ENCODE results near the gene DGCR2.

DGCR2 gene

GRCh38 chr22:19039448-19039780 is 82.8 kb downstream of the DGCR2 start:
- TF ChIP-seq EZH2 (IDR thresholded peaks at IDR 0.05; ENCODE audit: borderline replicate concordance, low read depth, low read length, severe bottlenecking) (no peak), CTCF (IDR thresholded peaks at IDR 0.05; ENCODE audit: borderline replicate concordance, extremely low read depth, low read length, poor library complexity, severe bottlenecking) (no peak)

GRCh38 chr22:19038728-19039447 is 83.3 kb downstream of the DGCR2 start:
- no peak for ATAC-seq (ENCODE audit: insufficient read depth, low read depth)
- no peak overlapping the region for H3K4me2 ChIP-seq (ENCODE audit: insufficient read depth, low read length)
- DNase-seq = no peak
- no peak overlapping the region for H3K9ac ChIP-seq (ENCODE audit: low read depth, low read length)
- H3K27me3 ChIP-seq (ENCODE audit: insufficient read depth, low read length, poor library complexity) = no peaks in the 10 kb centered on the region
- H4K20me1 ChIP-seq (ENCODE audit: insufficient read depth, low read length) = peaks cover 26% of the 10 kb centered on the region
- no peaks in the 10 kb centered on the region for H3K9me3 ChIP-seq (ENCODE audit: insufficient read depth, low read length, severe bottlenecking)
- TF ChIP-seq CTCF (IDR thresholded peaks at IDR 0.05; ENCODE audit: borderline replicate concordance, extremely low read depth, low read length, poor library complexity, severe bottlenecking) (no peak), EZH2 (IDR thresholded peaks at IDR 0.05; ENCODE audit: borderline replicate concordance, low read depth, low read length, severe bottlenecking) (no peak)
- H3K79me2 ChIP-seq (ENCODE audit: insufficient read depth, low read length) = no peaks in the 10 kb centered on the region
- no peak overlapping the region for H3K4me3 ChIP-seq (ENCODE audit: low read depth in 1 of 2, low read length in 2 of 2)
- H3K4me1 ChIP-seq (ENCODE audit: insufficient read depth, low read length) = no peaks in the 10 kb centered on the region
- no peak overlapping the region for H2AFZ ChIP-seq (ENCODE audit: low read depth, low read length)
- H3K27ac ChIP-seq (ENCODE audit: low read length) = no peak overlapping the region
- peaks cover 66% of the 10 kb centered on the region for H3K36me3 ChIP-seq (ENCODE audit: insufficient read depth, low read length)

More at GRCh38 chr22:19039448-19039780, 82.8 kb downstream of the DGCR2 start:
- Histone ChIP-seq H3K79me2 (ENCODE audit: insufficient read depth, low read length) (no peaks in the 10 kb centered on the region), H3K9me3 (ENCODE audit: insufficient read depth, low read length, severe bottlenecking) (no peaks in the 10 kb centered on the region), H3K27ac (ENCODE audit: low read length) (no peak overlapping the region), H3K27me3 (ENCODE audit: insufficient read depth, low read length, poor library complexity) (no peaks in the 10 kb centered on the region), H3K4me2 (ENCODE audit: insufficient read depth, low read length) (no peak overlapping the region), H3K9ac (ENCODE audit: low read depth, low read length) (no peak overlapping the region), H3K4me1 (ENCODE audit: insufficient read depth, low read length) (no peaks in the 10 kb centered on the region), H2AFZ (ENCODE audit: low read depth, low read length) (no peak overlapping the region), H4K20me1 (ENCODE audit: insufficient read depth, low read length) (peaks cover 26% of the 10 kb centered on the region), H3K36me3 (ENCODE audit: insufficient read depth, low read length) (peaks cover 72% of the 10 kb centered on the region), H3K4me3 (ENCODE audit: low read depth in 1 of 2, low read length in 2 of 2) (no peak overlapping the region)
- DNase-seq = no peak
- ATAC-seq (ENCODE audit: insufficient read depth, low read depth) = no peak

GRCh38 chr22:19038164-19038546 is 84.1 kb downstream of the DGCR2 start:
- Histone ChIP-seq H3K4me2 (ENCODE audit: insufficient read depth, low read length) (no peak overlapping the region), H4K20me1 (ENCODE audit: insufficient read depth, low read length) (peaks cover 23% of the 10 kb centered on the region), H3K9me3 (ENCODE audit: insufficient read depth, low read length, severe bottlenecking) (no peaks in the 10 kb centered on the region), H3K27ac (ENCODE audit: low read length) (no peak overlapping the region), H3K36me3 (ENCODE audit: insufficient read depth, low read length) (peaks cover 59% of the 10 kb centered on the region), H3K9ac (ENCODE audit: low read depth, low read length) (no peak overlapping the region), H2AFZ (ENCODE audit: low read depth, low read length) (no peak overlapping the region), H3K4me1 (ENCODE audit: insufficient read depth, low read length) (no peaks in the 10 kb centered on the region), H3K4me3 (ENCODE audit: low read depth in 1 of 2, low read length in 2 of 2) (no peak overlapping the region), H3K27me3 (ENCODE audit: insufficient read depth, low read length, poor library complexity) (no peaks in the 10 kb centered on the region), H3K79me2 (ENCODE audit: insufficient read depth, low read length) (no peaks in the 10 kb centered on the region)
- ATAC-seq (ENCODE audit: insufficient read depth, low read depth) (no peak), DNase-seq (no peak)
- TF ChIP-seq EZH2 (IDR thresholded peaks at IDR 0.05; ENCODE audit: borderline replicate concordance, low read depth, low read length, severe bottlenecking) (no peak), CTCF (IDR thresholded peaks at IDR 0.05; ENCODE audit: borderline replicate concordance, extremely low read depth, low read length, poor library complexity, severe bottlenecking) (no peak)

Measured in DND-41 (cell line).